ENCODE data around the gene ABL2.

DNA sequence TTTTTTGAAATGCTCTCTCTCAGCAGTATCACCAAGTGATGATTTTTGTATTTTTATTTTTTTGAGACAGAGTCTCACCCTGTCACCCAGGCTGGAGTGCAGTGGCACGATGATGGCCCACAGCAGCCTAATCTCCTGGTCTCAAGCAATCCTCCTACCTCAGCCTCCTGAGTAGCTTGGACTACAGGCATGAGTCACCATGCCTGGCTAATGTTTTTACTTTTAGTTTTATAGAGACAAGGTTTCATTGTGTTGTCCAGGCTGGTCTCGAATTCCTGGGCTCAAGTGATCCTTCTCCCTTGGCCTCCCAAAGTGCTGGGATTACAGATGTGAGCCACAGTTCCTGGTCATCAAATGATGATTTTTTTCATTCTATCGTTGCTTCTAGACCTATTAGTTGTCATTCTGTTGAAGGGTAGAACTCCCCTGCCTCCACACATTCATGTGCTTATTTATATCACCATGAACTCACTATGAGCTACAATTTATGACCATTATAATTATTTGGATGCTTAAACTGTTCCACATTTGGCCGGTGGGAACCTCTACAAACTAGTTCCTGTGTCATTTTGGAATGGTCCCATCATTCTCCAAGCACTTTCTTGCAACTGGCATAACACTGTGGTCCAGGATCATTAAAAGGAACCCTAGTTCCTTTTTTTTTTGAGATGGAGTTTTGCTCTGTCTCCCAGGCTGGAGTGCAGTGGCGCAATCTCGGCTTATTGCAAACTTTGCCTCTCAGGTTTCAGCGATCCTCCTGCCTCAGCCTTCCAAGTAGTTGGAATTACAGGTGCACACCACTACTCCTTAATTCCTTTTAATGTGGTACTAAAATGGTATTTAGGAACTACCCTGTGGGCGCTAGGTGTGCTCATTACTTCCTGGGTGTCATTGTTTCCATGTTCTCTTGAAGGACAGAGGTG, 167.9 kb downstream of the ABL2 start:
- TF ChIP-seq, protein P1, sequence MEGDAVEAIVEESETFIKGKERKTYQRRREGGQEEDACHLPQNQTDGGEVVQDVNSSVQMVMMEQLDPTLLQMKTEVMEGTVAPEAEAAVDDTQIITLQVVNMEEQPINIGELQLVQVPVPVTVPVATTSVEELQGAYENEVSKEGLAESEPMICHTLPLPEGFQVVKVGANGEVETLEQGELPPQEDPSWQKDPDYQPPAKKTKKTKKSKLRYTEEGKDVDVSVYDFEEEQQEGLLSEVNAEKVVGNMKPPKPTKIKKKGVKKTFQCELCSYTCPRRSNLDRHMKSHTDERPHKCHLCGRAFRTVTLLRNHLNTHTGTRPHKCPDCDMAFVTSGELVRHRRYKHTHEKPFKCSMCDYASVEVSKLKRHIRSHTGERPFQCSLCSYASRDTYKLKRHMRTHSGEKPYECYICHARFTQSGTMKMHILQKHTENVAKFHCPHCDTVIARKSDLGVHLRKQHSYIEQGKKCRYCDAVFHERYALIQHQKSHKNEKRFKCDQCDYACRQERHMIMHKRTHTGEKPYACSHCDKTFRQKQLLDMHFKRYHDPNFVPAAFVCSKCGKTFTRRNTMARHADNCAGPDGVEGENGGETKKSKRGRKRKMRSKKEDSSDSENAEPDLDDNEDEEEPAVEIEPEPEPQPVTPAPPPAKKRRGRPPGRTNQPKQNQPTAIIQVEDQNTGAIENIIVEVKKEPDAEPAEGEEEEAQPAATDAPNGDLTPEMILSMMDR (conservative IDR thresholded peaks at IDR 0.05 in 1 of 2, IDR thresholded peaks at IDR 0.05 in 1 of 2; ENCODE audit: extremely low read depth in 1 of 2, insufficient read depth in 1 of 2, low read depth in 1 of 2, low read length in 2 of 2) = no peak
- TF ChIP-seq EZH2 (IDR thresholded peaks at IDR 0.05; ENCODE audit: borderline replicate concordance, low read length) = no peak

All from mammary epithelial cell (primary cell).